SK-N-SH (cell line): ENCODE measurements around the gene CHD1. TPM values are rescaled to one million over a fixed set of nuclear protein-coding genes. Genes with fewer than 3 reads are reported as not detected.

Source experiments
- CTCF ChIA-PET: fragments of 300-600, 350-600 bp; formaldehyde crosslinking; extraction: SDS; loops from one replicate; lab custom pipeline; 2021; lab: Yijun Ruan, JAX
- POLR2A ChIA-PET: fragments of 350-600 bp; sonication (Branson Sonifier 250); formaldehyde crosslinking; extraction: SDS; loops from one replicate; lab custom pipeline; 2020; ENCODE audit warnings: antibody characterized with exemption, inconsistent platforms; lab: Yijun Ruan, JAX
- DNase-seq: peaks from one replicate; pipeline ENCODE4 v3.0.0; 2012
- H2AFZ ChIP-seq: fragments of 200-600 bp; sonication (generic); 2 replicates; pipeline ENCODE4 v1.8.1; 2016; ENCODE audit warnings: antibody characterized with exemption, mild to moderate bottlenecking, low read depth
- H3F3A ChIP-seq: fragments of 200-600 bp; sonication (generic); replicated peaks from 2 replicates; pipeline ENCODE3; 2016; ENCODE audit warnings: antibody characterized with exemption, mild to moderate bottlenecking; ENCODE audit not compliant: insufficient read depth
- H3K27ac ChIP-seq, 2 experiments: fragments of 200-500 bp in 1 of 2; fragments of 200-600 bp in 1 of 2; sonication (Bioruptor generic) in 1 of 2; sonication (generic), shearing (Covaris generic) in 1 of 2; 2 replicates each; pipeline versions ENCODE4 v1.5.1 to v1.6.1; 2014 to 2016; ENCODE audit warnings: low read depth in 2 of 2, inconsistent platforms in 1 of 2, low read length in 1 of 2, mild to moderate bottlenecking in 1 of 2, mixed read lengths in 1 of 2
- H3K27me3 ChIP-seq: fragments of 200-600 bp; sonication (generic), shearing (Covaris generic); 2 replicates; pipeline ENCODE4 v1.6.1; 2016; ENCODE audit warnings: mixed run types; ENCODE audit not compliant: insufficient read depth
- H3K36me3 ChIP-seq, 2 experiments: fragments of 200-500 bp in 1 of 2; fragments of 200-600 bp in 1 of 2; sonication (Bioruptor generic) in 1 of 2; sonication (generic) in 1 of 2; replicated peaks in 1 of 2; 2 replicates each; pipeline versions ENCODE3 to v1.5.1; 2014 to 2016; ENCODE audit warnings: low read length in 1 of 2, mild to moderate bottlenecking in 1 of 2; ENCODE audit not compliant: insufficient read depth in 2 of 2, control insufficient read depth in 1 of 2
- H3K4me1 ChIP-seq, 2 experiments: fragments of 200-500 bp in 1 of 2; fragments of 200-600 bp in 1 of 2; sonication (Bioruptor generic) in 1 of 2; sonication (generic), shearing (Covaris generic) in 1 of 2; 2 replicates each; pipeline versions ENCODE4 v1.5.1 to v1.6.1; 2014 to 2016; ENCODE audit warnings: low read depth in 1 of 2, low read length in 1 of 2, mixed run types in 1 of 2; ENCODE audit not compliant: insufficient read depth in 2 of 2, control insufficient read depth in 1 of 2
- H3K4me2 ChIP-seq: fragments of 200-600 bp; sonication (generic), shearing (Covaris generic); 2 replicates; pipeline ENCODE4 v1.6.1; 2017; ENCODE audit warnings: mixed run types
- H3K4me3 ChIP-seq, 2 experiments: fragments of 200-500 bp in 1 of 2; fragments of 200-600 bp in 1 of 2; sonication (Bioruptor generic) in 1 of 2; sonication (generic), shearing (Covaris generic) in 1 of 2; 2 replicates each; pipeline versions ENCODE4 v1.5.1 to v1.8.1; 2014 to 2016; ENCODE audit warnings: low read depth in 2 of 2, inconsistent platforms in 1 of 2, low read length in 1 of 2, mild to moderate bottlenecking in 1 of 2, mixed read lengths in 1 of 2, moderate library complexity in 1 of 2
- H3K79me2 ChIP-seq: fragments of 200-600 bp; sonication (generic); 2 replicates; pipeline ENCODE4 v1.8.1; 2017; ENCODE audit warnings: mild to moderate bottlenecking; ENCODE audit not compliant: insufficient read depth
- H3K9ac ChIP-seq: fragments of 200-600 bp; sonication (generic); 2 replicates; pipeline ENCODE4 v1.6.1; 2017; ENCODE audit warnings: mixed run types
- H3K9me2 ChIP-seq: fragments of 200-600 bp; sonication (generic); 2 replicates; pipeline ENCODE4 v1.6.1; 2017; ENCODE audit warnings: mixed run types
- H3K9me3 ChIP-seq: fragments of 200-600 bp; sonication (generic); 2 replicates; pipeline ENCODE4 v1.6.1; 2017; ENCODE audit warnings: mixed run types, mild to moderate bottlenecking, moderate library complexity
- H4K20me1 ChIP-seq: fragments of 200-600 bp; sonication (generic); 2 replicates; pipeline ENCODE4 v1.6.1; 2017; ENCODE audit warnings: mild to moderate bottlenecking, mixed run types; ENCODE audit not compliant: insufficient read depth
- CHD2 ChIP-seq: fragments of 150-350 bp; IDR thresholded peaks from 2 replicates; pipeline ENCODE4 v1.6.1; 2018; ENCODE audit warnings: low read length; ENCODE audit not compliant: partially characterized antibody
- EP300 ChIP-seq, 2 experiments: IDR thresholded peaks; 2 replicates each; pipeline versions ENCODE4 v1.4.0 to v1.6.1; 2012; ENCODE audit warnings: borderline replicate concordance in 1 of 2, low read depth in 1 of 2, low read length in 1 of 2
- EZH2phosphoT487 ChIP-seq: fragments of 200-600 bp; sonication (generic); IDR thresholded peaks from 2 replicates; pipeline ENCODE4 v1.6.1; 2017; ENCODE audit warnings: low read depth, mixed run types, mild to moderate bottlenecking, antibody characterized with exemption, moderate library complexity, borderline replicate concordance
- FOSL2 ChIP-seq: IDR thresholded peaks from 2 replicates; pipeline ENCODE4 v1.4.0; 2012; ENCODE audit warnings: low read depth, mild to moderate bottlenecking, moderate library complexity, borderline replicate concordance
- FOXJ3 ChIP-seq: sonication (generic); formaldehyde crosslinking; IDR thresholded peaks from 2 replicates; pipeline ENCODE4 v1.5.1; 2020; ENCODE audit warnings: mild to moderate bottlenecking, missing genetic modification reagents
- FOXM1 ChIP-seq: IDR thresholded peaks from 2 replicates; pipeline ENCODE4 v1.4.0; 2012; ENCODE audit warnings: low read depth, mild to moderate bottlenecking
- GATA2 ChIP-seq: sonication (generic); formaldehyde crosslinking; IDR thresholded peaks from 2 replicates; pipeline ENCODE4 v1.5.0; 2020; ENCODE audit warnings: mild to moderate bottlenecking, missing genetic modification reagents
- IRF3 ChIP-seq: fragments of 150-350 bp; IDR thresholded peaks from 2 replicates; pipeline ENCODE4 v1.6.1; 2016; ENCODE audit warnings: mild to moderate bottlenecking, low read depth, low read length
- JUND ChIP-seq: IDR thresholded peaks from 2 replicates; pipeline ENCODE4 v1.4.0; 2012
- MEF2A ChIP-seq: IDR thresholded peaks from 2 replicates; pipeline ENCODE4 v1.4.0; 2012; ENCODE audit warnings: low read depth, borderline replicate concordance
- MXI1 ChIP-seq: IDR thresholded peaks from 2 replicates; pipeline ENCODE4 v1.6.1; 2012; ENCODE audit warnings: mild to moderate bottlenecking, low read depth, low read length, improper control_type of control experiment
- NFIC ChIP-seq: IDR thresholded peaks from 2 replicates; pipeline ENCODE4 v1.4.0; 2012; ENCODE audit warnings: borderline replicate concordance
- NRF1 ChIP-seq: IDR thresholded peaks from 2 replicates; pipeline ENCODE4 v1.6.1; 2012; ENCODE audit warnings: low read depth, mild to moderate bottlenecking, low read length
- RAD21 ChIP-seq: IDR thresholded peaks from 2 replicates; pipeline ENCODE4 v1.6.1; 2012; ENCODE audit warnings: mild to moderate bottlenecking, low read length
- RCOR1 ChIP-seq: fragments of 150-350 bp; IDR thresholded peaks from 2 replicates; pipeline ENCODE4 v1.6.1; 2017; ENCODE audit warnings: antibody characterized with exemption, low read length
- RFX5 ChIP-seq: IDR thresholded peaks from 2 replicates; pipeline ENCODE4 v1.6.1; 2012; ENCODE audit warnings: mild to moderate bottlenecking, improper control_type of control experiment, low read length
- RXRA ChIP-seq: IDR thresholded peaks from 2 replicates; pipeline ENCODE4 v1.4.0; 2012; ENCODE audit warnings: low read depth, mild to moderate bottlenecking, borderline replicate concordance
- TAF1 ChIP-seq: IDR thresholded peaks from 2 replicates; pipeline ENCODE4 v1.6.1; 2012; ENCODE audit warnings: low read depth, mild to moderate bottlenecking, low read length, moderate library complexity, borderline replicate concordance
- TCF12 ChIP-seq: IDR thresholded peaks from 2 replicates; pipeline ENCODE4 v1.4.0; 2012
- TEAD4 ChIP-seq: IDR thresholded peaks from 2 replicates; pipeline ENCODE4 v1.4.0; 2012; ENCODE audit warnings: mild to moderate bottlenecking, borderline replicate concordance; ENCODE audit not compliant: insufficient read depth
- USF2 ChIP-seq: fragments of 150-350 bp; IDR thresholded peaks from 2 replicates; pipeline ENCODE4 v1.6.1; 2017; ENCODE audit warnings: antibody characterized with exemption, low read length, low read depth, borderline replicate concordance
- YY1 ChIP-seq: IDR thresholded peaks from 2 replicates; pipeline ENCODE4 v1.4.0; 2012; ENCODE audit warnings: low read depth, mild to moderate bottlenecking
- WGBS: methylation state at CpG from one replicate; pipeline ENCODE4 v1.1.6; 2017; ENCODE audit warnings: low lambda C conversion rate; 5-methylcytosine and 5-hydroxymethylcytosine counted together
- polyA plus RNA-seq, 3 experiments: library from polyadenylated mRNA; depleted of rRNA; stranded (reverse); fragments of >200 nt; gene quantifications; 2 replicates each; pipeline ENCODE4 v1.2.3, GENCODE V29; 2012
- TF ChIP-seq, protein P1 (sequence below): IDR thresholded peaks from 2 replicates; pipeline ENCODE4; 2012
- TF ChIP-seq, protein P2 (sequence below): IDR thresholded peaks from 2 replicates; pipeline ENCODE4 v1.4.0; 2012; ENCODE audit warnings: low read depth

The CHD1 gene
- polyA plus RNA-seq, 1 of the 3 experiments (the other 2 are of a cell fraction) = 12.4 TPM

DNA sequence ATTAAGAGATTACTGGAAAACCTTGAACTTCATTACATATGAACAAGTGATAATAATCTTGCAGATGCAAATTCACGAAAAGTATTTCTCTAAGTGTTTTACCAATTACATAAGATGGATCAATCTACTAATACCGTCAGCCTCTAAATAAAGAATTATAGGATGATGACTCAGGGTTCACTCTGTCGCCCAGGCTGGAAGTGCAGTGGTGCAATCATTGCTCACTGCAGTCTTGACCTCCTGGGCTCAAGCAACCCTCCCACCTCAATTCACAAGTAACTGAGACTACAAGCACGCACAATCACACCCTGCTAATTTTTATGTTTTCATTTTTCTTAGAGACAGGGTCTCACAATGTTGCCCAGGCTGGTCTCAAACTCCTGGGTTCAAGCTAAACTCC is 56.1 kb downstream of the CHD1 start:
- Histone ChIP-seq H3K9me2 (no peaks in the 10 kb centered on the region), H3K36me3 (peaks cover 86 to 94% of the 10 kb centered on the region in 2 experiments), H3K79me2 (peaks cover 6% of the 10 kb centered on the region; the same call in 1 of the 2 replicates), H3K27me3 (no peaks in the 10 kb centered on the region), H3K4me1 (no peaks in the 10 kb centered on the region), H3K9me3 (no peaks in the 10 kb centered on the region), H3K4me2 (no peak overlapping the region), H4K20me1 (no peaks in the 10 kb centered on the region), H2AFZ (no peak overlapping the region), H3K4me3 (no peak overlapping the region), H3K27ac (no peak overlapping the region), H3F3A (peaks cover 8% of the 10 kb centered on the region), H3K9ac (no peak overlapping the region)
- POLR2A ChIA-PET = no interaction called here
- CTCF ChIA-PET = no interaction called here
- WGBS = 88% methylated on average over 4 of the region's 4 CpGs
- no peak for DNase-seq
- TF ChIP-seq EZH2phosphoT487 (no peak), CHD2 (no peak), RXRA (no peak), NRF1 (no peak), YY1 (no peak), EP300 (IDR thresholded peaks at IDR 0.05; ENCODE audit: borderline replicate concordance in 1 of 2, low read depth in 1 of 2, low read length in 1 of 2) (no peak), TEAD4 (no peak), GATA2 (CRISPR knock-in tag) (no peak), IRF3 (no peak), FOXJ3 (CRISPR knock-in tag) (no peak)

DNA sequence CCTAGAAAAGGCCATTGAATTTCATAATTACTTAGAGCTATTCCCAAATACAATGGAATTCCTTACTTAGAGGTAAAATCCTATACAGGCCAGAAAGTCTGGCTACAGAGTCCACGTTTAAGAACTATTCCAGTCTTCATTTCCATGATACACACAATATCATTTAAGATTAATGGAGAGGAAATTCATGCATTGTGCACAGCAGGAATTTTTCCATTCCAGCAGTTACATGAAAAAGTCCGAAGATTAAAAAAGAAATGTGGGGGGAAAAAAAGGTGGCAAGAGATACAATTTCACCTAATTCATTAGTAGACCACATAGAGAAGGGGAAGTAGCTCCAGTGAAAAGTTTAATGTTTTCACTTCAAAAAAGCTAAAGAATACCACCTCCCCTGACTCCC is 63.1 kb downstream of the CHD1 start:
- DNase-seq = no peak
- no peaks in the 10 kb centered on the region for H4K20me1 ChIP-seq
- H3K9me3 ChIP-seq = no peaks in the 10 kb centered on the region
- TF ChIP-seq, protein P1, sequence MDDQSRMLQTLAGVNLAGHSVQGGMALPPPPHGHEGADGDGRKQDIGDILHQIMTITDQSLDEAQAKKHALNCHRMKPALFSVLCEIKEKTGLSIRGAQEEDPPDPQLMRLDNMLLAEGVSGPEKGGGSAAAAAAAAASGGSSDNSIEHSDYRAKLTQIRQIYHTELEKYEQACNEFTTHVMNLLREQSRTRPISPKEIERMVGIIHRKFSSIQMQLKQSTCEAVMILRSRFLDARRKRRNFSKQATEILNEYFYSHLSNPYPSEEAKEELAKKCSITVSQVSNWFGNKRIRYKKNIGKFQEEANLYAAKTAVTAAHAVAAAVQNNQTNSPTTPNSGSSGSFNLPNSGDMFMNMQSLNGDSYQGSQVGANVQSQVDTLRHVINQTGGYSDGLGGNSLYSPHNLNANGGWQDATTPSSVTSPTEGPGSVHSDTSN = no peak
- TF ChIP-seq NFIC = no peak
- no peak for TF ChIP-seq TCF12
- TF ChIP-seq, protein P2, sequence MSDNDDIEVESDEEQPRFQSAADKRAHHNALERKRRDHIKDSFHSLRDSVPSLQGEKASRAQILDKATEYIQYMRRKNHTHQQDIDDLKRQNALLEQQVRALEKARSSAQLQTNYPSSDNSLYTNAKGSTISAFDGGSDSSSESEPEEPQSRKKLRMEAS = no peak
- no peak for TF ChIP-seq RCOR1
- TF ChIP-seq JUND = no peak
- TF ChIP-seq EZH2phosphoT487 = no peak
- TF ChIP-seq USF2 = no peak
- TF ChIP-seq FOXM1 = no peak
- TF ChIP-seq MXI1 = no peak
- TF ChIP-seq GATA2 (CRISPR knock-in tag) = no peak
- TF ChIP-seq TAF1 = no peak
- no peak for TF ChIP-seq YY1
- no peak for TF ChIP-seq RAD21
- no peak for TF ChIP-seq MEF2A
- no peak for TF ChIP-seq FOSL2
- TF ChIP-seq RFX5 = no peak
- TF ChIP-seq FOXJ3 (CRISPR knock-in tag) = no peak
- no peak for TF ChIP-seq TEAD4
- 98% methylated on average over 2 of the region's 2 CpGs for WGBS
- H3K4me3 ChIP-seq = no peak overlapping the region
- peaks cover 5% of the 10 kb centered on the region for H3F3A ChIP-seq
- POLR2A ChIA-PET = no interaction called here
- no peaks in the 10 kb centered on the region for H3K4me1 ChIP-seq
- H2AFZ ChIP-seq = no peak overlapping the region
- peaks cover 76 to 82% of the 10 kb centered on the region in 2 experiments for H3K36me3 ChIP-seq
- CTCF ChIA-PET = interaction anchor here (1.1 kb wide), 1 partner anchor 26 kb away, joined by 3 read pairs; no protein-coding TSS in a partner anchor
- H3K9me2 ChIP-seq = no peaks in the 10 kb centered on the region
- H3K27me3 ChIP-seq = no peaks in the 10 kb centered on the region
- H3K4me2 ChIP-seq = no peak overlapping the region
- H3K9ac ChIP-seq = no peak overlapping the region
- H3K79me2 ChIP-seq = no peaks in the 10 kb centered on the region
- H3K27ac ChIP-seq = no peak overlapping the region
